Limb (tissue), 2 donors: ENCODE measurements around the gene LRG1.

Experiments
- DNase-seq, 2 donors: peaks; one replicate each; pipeline ENCODE4 v3.0.0-alpha.2; 2016; ENCODE audit errors: extremely low spot score in 2 of 2

Gene LRG1, protein sequence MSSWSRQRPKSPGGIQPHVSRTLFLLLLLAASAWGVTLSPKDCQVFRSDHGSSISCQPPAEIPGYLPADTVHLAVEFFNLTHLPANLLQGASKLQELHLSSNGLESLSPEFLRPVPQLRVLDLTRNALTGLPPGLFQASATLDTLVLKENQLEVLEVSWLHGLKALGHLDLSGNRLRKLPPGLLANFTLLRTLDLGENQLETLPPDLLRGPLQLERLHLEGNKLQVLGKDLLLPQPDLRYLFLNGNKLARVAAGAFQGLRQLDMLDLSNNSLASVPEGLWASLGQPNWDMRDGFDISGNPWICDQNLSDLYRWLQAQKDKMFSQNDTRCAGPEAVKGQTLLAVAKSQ

DNA sequence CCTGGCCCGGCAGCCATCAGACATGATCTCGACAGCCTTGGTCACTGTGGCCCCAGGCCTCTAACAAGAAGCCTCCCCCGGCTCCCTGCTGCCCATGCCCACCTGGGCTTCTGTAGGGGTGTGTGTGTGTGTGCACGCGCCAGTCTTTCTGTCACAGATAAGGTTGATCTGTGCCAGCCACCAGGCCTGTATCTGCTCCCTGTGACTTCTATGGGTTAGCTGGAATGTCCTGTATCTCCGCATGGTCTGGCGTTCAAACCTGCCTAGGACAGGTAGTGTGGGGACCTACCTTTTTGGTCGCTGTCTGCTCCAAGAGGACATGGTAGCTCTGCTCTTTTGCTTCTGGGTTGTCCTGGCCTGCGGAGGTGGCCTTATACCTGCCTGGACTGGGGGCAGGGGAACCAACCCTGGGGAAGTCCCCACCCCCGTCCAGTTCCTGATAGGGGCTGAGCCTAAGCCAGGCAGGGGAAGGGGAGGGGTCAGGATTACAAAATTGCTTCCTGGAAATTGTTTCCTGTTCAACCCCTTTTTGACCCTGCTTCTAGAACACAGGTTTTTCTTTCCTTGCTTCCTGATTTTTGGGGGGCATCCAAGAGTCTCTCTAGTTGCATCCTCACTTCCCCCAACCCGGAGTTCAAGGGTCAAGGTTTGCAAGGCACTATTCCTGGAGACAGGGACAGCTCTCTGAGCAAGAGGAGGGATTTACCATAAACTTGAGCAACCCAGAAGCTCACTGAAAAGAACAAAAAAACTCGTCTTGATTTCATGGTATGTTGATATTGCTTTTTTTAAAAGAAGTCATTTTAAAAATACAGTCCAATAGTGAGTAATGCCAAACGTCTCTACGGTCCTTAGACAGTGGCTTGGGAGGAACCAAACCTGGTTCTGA lies at the start of gene LRG1:
LRG1 (minus strand) TSS at position 344 of the 889 bp plus-strand sequence; CDS start at position 321, 23 bp downstream.
- peak in 1 of 2 donors; percentile 17 for DNase-seq

DNA sequence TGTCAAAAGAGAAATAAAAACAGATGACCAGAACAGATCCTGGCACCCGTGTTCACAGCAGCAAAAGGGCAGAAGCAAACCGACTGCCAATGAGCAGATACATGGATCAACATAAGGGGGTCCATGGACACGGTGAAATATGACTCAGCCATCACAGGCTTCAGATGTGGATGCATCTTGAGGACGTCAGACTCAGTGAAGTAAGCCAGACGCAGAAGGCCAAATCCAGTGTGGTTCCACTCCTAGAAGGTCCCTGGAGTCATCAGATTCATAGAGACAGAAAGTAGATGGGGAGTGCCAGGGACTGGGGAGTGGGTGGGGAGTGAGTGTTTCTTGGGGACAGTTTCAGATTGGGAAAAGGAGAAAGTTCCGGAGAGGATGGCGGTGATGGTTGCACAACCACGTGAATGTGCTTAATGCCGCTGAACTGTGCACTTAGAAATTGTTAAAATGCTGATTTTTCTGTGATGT lies 48.5 kb upstream of the LRG1 start:
- DNase-seq: no peak

DNA sequence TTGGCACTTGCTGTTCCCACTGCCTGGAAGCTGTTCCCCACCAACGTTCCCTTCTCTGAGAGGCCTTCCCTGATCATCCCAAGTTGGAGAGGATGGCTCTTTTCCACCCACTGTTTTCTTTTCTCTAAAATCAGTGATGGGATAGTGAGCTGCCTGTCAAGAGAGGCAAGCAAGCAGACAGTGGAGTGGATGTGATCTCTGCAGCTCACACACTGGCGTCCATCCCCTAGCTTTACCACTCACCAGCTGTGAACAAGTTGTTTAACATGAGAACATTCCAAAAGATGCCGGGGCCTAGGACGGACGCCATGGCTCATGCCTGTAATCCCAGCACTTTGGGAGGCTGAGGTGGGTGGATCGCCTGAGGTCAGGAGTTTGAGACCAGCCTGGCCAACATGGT lies 47.7 kb upstream of the LRG1 start:
- no peak for DNase-seq

DNA sequence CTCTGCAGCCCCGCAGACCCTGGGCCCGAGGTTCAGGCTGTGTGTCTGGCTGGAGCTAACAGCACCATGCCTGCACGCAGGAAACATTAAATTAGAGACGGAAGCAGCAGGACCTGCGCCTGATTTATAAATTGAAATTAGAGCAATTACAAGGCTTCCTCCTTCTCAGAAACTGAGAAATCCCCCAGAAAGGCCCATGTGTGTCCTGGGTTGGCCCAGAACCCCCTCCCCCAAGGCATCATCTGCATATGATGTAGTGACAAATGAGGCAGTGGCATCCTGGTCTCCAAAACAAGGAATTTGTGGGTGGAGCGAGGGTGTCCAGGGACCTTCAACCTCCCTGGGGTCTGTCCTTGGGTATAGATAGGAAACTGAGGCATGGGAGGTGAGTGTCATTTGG lies 46.9 kb upstream of the LRG1 start:
- DNase-seq: no peak

DNA sequence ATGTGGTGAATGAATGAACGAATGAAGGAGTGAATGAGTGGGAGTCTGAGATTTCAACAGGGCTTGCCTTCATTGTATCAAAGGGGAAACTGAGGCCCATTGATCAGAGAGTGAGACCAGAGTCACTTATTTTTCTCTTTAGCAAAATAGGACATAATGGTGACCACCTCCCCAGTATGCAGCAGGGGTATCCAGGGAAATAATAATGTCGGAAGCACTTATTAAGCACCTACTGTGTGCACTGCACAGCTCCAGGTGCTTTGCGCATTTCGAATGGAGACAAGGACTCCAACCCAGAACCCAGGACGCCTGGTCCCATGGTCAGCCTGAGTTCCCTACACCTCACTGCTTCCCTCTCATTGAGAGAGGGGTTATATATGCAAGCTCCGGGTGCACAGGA lies 46.4 kb upstream of the LRG1 start:
- DNase-seq: no peak

DNA sequence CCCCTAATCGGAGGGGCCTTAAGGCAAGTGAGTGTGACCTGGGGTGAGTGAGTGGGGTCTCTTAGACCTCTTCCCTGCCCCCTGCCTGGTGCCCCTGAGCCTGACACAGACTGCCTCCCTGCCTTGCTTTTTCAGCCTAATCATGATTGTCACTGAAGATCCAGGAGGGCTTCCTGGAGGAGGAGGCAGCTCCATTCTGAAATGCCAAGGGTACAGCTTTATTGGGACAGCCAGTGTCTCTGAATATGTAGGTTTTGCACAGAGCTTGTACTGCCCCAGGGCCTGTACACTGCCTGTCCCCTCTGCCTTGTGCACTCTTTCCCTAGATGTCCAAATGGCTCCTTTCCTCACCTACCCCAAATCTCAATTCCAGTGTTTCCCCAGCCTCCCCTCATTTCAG lies 45.7 kb upstream of the LRG1 start:
- DNase-seq: no peak

DNA sequence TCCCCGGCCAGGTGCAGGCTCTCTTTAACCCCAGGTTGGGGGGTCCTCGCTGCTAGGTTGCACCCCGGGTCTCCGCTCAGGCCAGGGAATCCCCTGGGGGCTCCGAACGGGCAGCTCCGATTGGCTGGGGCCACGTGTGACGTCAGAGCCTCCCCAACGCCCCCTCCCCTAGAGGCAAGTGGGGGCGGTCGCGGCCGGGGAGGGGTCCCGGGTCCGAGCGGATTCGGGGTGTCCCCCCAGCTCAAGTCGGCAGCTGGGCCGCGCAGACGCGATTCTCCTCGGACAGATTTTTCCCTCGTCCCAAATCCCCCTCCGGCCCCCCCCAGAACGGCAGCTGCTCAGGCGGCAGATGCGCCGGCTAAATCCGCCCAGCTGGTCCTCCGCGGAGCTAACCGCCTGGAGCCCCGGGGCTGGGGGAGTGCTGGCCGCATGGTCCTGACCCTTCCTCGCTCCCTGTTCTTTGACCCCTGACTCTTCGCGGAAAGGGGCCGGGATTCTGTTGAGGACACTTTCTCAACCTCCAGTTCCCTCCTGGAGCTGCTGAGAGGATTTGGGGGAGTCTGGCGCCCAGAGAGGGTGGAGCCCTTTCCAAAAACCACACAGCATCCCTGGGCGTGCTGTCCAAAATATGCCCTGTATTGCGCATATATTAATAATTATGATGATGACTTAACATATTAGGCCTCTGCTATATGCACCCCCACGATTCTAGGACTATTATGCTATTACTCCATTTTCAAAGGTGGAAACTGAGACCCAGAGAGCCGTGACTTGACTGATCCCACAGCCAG lies 45.0 kb upstream of the LRG1 start:
- DNase-seq: peak; percentile 61 to 83

DNA sequence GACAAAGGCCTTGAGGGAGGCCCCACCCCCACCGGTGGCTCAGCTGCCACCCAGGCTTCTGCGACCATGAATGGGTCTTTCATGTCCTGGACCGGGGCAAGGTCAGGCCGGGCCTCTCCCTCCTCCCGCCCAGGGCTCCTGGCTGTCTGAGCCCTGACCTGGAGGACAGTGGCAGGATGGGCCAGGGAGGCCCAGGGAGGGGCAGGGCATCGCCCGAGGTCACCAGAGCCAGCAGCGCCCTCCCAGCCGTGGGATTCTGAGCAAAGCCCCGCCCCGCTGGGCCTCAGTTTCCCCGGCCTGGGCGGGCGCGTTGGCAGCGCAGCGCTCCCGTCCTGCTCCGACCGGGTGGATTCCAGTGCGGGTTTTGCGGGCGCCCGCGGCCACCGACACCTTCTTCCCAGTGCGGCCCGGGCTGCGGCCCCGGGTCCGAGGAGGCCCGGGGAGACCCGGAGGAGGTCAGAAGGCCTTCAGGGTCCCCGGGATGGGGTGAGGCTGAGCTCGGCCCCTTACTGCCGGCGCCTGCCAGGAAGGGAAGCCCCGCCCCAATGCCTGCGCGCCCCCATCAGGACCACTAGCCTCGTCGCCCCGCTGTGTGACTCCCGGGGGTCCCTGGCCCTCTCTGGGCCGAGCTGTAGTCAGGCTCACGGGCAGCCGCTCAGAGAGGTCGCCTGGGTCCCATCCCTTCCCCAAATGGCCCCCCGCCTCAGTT lies 44.3 kb upstream of the LRG1 start:
- peak in 1 of 2 donors; percentile 82 for DNase-seq

DNA sequence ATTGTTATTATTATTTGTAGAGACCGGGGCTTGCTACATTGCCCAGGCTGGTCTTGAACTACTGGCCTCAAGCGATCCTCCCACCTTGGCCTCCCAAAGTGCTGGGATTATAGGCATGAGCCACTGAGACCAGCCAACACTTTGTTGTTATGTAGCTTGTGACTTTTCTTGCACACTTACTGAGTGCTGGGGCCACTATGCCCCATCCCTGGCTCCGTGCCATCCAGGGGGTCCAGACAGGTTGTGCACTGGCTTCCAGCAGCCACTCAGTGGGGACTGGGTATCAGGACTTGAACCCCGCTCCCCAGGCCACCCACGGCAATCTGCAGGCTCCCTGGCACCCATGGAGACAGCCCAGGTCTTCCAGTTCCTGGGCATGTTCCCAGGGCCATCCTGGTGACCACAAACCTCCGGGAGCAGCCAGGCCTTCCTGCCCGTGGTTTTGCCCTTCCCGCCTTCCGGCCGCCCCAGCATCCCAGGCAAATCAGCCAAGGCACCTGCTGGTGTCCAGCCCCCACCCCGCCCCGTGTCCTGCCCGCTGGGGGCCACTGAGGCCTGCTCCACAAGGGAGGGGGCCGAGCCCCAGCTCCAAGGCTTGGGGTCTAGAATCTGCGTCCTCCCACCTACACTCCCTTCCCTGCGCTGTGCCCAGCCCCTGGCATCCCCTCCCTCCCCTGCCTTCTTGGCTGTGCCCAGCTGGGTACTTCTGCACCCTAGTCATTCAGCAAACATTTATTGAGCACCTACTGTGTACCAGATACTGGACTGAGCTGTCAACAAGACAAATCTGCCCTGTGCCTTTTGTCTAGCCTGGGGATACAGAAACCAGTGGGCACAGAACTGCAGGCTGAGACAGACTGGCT lies 43.4 kb upstream of the LRG1 start:
- DNase-seq: no peak

DNA sequence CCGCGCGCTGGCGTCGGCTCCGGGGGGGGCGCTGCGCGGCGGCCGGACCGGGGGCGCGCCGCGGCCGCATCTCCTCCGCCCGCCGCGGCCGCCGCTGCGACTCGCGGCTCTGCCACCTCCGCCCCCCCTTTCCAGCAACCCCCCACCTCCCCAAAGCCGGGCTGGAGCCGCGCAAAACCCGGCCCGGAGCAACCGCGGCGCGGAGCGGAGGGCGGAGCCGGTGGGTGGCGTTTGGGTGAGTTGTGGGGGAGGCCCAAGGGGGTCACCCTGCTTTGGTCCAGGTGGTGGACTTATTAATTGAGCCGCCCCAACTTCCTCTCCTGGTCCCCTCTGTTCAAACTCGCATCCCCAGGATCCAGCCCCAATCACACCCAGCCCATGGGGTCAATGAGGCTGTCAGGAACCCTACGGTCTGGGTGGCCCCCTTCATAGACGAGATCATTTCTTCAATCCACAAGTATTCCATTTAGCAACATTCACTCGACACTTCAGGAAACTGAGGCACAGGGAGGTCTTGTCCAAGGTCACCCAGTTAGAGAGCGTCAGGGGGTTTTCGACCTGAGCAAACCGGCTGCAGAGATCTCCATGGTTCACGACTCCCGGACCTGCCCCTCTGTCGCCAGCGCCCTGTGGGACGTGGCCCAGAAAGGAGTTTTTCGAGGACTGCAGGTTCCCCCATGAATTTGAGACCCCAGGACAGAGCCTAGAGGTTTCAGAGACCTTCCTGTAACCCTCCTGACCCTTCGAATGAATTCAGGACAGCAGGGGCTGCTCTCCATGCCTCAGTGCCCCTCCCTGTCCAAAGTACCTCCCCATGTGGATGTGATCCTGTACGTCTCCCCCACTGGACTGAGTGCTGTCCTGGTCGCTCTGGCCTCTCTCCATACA lies 42.1 kb upstream of the LRG1 start:
- peak in 1 of 2 donors; percentile 83 for DNase-seq

DNA sequence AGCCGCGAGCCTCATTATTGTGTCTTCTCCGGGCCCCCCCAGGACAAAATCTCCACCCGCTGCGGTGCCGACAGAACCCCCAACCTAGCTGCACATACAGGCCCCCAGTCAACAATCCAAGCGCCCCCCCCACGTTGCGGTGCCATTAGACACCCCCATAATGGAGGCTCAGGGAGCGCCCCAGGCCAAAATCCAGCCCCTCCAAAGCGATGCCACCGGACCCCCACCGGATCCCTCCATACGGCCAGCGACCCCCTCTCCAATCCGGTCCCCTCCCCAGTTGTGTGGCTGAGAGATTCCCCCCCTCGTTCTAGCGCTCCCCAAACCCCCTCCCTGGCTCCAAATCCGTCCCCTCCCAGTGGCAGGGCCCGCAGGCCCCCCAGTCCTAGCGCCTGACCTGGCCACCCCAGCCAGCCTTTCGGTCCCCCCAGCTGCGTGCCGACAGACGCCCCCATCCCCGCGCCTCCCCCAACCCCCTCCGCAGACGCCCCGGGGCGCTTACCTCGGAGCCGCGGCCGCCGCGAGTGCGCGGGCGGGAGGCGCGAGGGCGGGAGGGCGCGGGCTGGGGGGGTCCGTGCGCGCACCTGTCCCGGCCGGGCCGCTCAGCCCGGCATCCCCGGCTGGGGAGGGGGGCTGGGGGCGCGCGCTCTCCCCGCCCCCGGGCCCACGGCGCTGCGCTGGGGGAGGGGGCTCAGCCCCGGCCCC lies 41.3 kb upstream of the LRG1 start:
- no peak for DNase-seq

DNA sequence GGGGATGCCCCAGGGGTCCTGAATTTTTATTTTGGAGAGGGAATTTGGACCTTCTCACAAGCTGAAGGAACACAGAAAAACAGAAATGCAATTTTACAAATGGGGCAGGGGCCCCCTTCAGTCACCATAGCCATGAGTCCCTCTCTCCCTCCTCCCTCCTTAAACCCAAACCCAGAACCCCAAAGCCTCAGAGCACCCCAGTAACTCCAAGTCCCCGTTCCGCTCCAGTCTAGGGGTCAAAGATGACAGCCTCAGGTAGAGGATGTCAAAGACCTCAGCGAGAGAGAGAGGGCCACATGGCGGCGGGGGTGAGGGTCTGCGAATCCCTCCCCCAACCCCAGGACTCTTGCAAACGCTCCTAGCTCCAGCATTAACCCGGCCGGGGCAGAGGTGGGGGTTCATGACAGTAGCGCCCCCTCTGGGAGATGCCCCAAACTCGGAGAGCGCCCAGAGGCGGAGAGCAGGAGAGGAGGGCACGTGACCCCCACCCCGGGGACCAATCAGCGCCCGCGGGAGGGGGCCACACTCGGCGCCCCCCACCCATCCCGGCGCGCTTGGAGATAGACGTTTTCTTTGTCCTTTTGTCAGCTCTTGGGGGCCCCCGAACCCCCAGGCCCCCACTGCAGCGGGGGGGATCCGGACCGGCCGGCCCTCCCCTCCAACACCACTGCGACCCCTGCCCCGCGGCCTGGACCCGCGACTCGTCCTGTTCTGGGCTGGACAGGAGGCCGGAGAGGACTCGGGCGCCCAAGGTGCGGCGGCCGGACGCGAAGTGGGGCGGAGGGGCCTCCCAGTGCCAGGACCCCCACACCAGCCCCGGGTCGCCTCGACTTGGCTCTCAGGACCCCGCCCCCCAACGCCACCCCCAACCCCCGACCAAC lies 40.4 kb upstream of the LRG1 start:
- DNase-seq: no peak

DNA sequence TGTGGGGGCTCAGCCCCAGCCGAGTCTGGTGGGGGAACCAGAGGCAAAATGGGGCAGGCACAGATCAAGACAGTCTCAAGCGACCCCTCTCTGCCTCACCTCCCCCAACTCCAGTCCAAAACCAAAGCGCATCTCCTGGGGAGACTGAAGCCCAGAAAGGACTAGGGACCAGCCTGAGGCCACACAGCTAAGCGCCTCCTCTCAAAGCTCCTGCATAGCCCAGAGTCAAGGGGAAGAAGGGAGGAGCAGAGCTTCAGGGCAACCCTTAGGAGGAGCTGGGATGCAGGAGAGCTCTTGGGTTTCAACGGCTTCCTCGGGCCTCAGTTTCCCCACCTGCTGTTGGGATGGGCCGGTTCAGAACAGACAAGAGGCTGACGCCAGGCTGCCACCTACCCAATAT lies 39.6 kb upstream of the LRG1 start:
- no peak for DNase-seq

DNA sequence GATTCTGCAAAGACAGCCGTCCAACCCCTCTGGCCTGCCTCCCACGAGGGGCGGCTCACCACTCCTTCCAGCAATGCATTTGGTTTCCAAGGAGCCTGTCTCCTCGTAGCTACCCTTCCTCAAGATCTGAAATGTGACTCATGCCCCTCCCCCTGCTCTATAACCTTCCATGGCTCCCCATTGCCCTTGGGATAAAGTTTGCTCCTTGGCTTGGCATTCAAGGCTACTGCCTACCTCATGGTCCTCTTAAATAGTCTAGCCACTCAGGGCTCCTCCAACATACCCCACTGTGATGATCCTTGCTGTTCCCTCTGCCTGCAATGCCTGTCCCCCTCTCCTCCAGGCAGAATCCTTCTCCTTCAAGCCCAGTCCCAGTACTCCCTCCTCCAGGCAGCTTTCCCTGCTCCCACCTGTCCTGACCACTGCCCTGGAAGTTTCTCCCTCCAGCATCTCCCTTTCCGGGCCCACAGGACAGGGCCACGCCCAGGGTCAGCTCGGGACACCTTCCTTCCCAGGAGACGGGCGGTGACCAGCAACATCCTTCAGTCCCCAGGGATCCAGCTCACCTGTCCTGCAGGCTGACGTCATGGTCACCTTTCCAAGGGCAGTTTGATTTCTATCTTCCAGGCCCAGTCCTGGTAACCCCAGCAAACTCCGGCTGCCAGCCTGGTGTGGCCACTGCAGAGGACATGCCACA lies 38.9 kb upstream of the LRG1 start:
- no peak for DNase-seq

DNA sequence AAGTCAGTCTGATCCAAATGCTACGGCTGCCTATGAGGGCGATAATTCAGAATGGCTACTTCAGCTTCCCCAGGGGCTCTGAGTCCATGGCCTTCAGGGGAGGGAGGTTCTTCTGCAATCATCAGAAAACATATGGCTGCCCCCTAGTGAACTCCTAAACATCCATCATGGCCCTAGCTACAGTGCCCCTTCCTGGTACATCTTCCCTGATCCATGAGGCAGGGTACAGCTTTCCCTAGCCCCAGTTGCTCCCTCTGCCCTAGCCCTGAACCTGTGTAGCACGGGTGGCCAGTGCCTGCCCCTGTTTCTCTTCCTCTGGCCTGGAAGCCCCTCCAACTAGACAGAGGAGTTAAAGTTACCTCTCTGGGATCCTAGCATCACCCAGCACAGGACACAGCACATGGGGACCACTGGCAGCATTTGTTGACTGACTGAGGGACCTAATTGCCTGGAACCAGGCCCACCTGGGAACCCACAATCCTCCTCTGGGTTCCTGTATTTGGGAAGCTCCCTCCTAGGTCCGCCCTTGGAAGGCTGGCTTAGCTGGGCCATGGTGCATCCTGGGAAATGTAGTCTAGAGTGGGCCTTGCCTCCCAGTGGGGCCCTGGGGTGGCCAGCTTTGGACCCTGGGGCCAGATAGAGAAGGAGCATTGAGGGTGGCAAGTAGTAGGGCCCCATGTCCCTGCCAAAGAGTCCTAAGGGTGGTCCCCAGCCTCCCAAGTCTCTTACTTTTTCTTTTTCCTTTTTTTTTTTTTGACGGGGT lies 37.4 kb upstream of the LRG1 start:
- no peak for DNase-seq
